KMS-11 (cell line): ENCODE results near the gene UNC5B.
A peak's percentile ranks its signal among the peaks of the same experiment; 100 is the strongest.
"Not testable (repeated sequence)": the region's sequence is repeated elsewhere in the genome, so short reads cannot be mapped to it uniquely, and the experiment has no call there.

Source experiments
- H2AFZ ChIP-seq: fragments of 200-600 bp; sonication (generic); 2 replicates; pipeline ENCODE4 v1.6.1; 2016; ENCODE audit warnings: antibody characterized with exemption, mixed run types, low read depth
- H3K27ac ChIP-seq: fragments of 200-600 bp; sonication (generic); 2 replicates; pipeline ENCODE4 v1.6.1; 2016; ENCODE audit warnings: mild to moderate bottlenecking, mixed run types
- H3K27me3 ChIP-seq: fragments of 200-600 bp; sonication (generic); 2 replicates; pipeline ENCODE4 v1.6.1; 2017; ENCODE audit warnings: mild to moderate bottlenecking, low read depth, mixed run types, moderate library complexity; ENCODE audit not compliant: insufficient read depth
- H3K36me3 ChIP-seq: fragments of 200-600 bp; sonication (generic); 2 replicates; pipeline ENCODE4 v1.6.1; 2017; ENCODE audit warnings: mild to moderate bottlenecking, mixed run types; ENCODE audit not compliant: insufficient read depth
- H3K4me1 ChIP-seq: fragments of 200-600 bp; sonication (generic); 2 replicates; pipeline ENCODE4 v1.6.1; 2016; ENCODE audit warnings: mild to moderate bottlenecking, low read depth, mixed run types; ENCODE audit not compliant: poor library complexity, severe bottlenecking
- H3K4me2 ChIP-seq: fragments of 200-600 bp; sonication (generic); 2 replicates; pipeline ENCODE4 v1.7.0; 2016; ENCODE audit warnings: mild to moderate bottlenecking, mixed run types
- H3K4me3 ChIP-seq: fragments of 200-600 bp; sonication (generic); IDR thresholded peaks from 2 replicates; pipeline ENCODE4 v1.6.1; 2017; ENCODE audit warnings: low read depth, low read length, mixed read lengths; ENCODE audit not compliant: insufficient read depth
- H3K79me2 ChIP-seq: fragments of 200-600 bp; sonication (generic); 2 replicates; pipeline ENCODE4 v1.6.1; 2016; ENCODE audit warnings: low read depth, mixed run types; ENCODE audit not compliant: insufficient read depth
- H3K9ac ChIP-seq: fragments of 200-600 bp; sonication (generic); 2 replicates; pipeline ENCODE4 v1.6.1; 2016; ENCODE audit warnings: mild to moderate bottlenecking, mixed run types
- H4K20me1 ChIP-seq: fragments of 200-600 bp; sonication (generic); 2 replicates; pipeline ENCODE4 v1.6.1; 2016; ENCODE audit warnings: mild to moderate bottlenecking, mixed run types; ENCODE audit not compliant: insufficient read depth
- TF ChIP-seq, protein P1 (sequence below): fragments of 200-600 bp; sonication (generic); conservative IDR thresholded peaks from 2 replicates; pipeline ENCODE4 v1.6.1; 2017; ENCODE audit warnings: low read depth, mild to moderate bottlenecking, antibody characterized with exemption, low read length, moderate library complexity, mixed read lengths

UNC5B gene

GRCh38 chr10:71270301-71271220 lies 58.2 kb downstream of the UNC5B start:
- TF ChIP-seq, protein P1, sequence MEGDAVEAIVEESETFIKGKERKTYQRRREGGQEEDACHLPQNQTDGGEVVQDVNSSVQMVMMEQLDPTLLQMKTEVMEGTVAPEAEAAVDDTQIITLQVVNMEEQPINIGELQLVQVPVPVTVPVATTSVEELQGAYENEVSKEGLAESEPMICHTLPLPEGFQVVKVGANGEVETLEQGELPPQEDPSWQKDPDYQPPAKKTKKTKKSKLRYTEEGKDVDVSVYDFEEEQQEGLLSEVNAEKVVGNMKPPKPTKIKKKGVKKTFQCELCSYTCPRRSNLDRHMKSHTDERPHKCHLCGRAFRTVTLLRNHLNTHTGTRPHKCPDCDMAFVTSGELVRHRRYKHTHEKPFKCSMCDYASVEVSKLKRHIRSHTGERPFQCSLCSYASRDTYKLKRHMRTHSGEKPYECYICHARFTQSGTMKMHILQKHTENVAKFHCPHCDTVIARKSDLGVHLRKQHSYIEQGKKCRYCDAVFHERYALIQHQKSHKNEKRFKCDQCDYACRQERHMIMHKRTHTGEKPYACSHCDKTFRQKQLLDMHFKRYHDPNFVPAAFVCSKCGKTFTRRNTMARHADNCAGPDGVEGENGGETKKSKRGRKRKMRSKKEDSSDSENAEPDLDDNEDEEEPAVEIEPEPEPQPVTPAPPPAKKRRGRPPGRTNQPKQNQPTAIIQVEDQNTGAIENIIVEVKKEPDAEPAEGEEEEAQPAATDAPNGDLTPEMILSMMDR: peak; percentile 64
- Histone ChIP-seq H3K27ac (no peak overlapping the region), H3K79me2 (no peaks in the 10 kb centered on the region), H3K36me3 (no peaks in the 10 kb centered on the region), H3K4me1 (no peaks in the 10 kb centered on the region), H3K27me3 (peaks cover 6% of the 10 kb centered on the region; the same call in 1 of the 2 replicates), H2AFZ (no peak overlapping the region), H3K4me3 (no peak overlapping the region), H3K4me2 (no peak overlapping the region), H4K20me1 (no peaks in the 10 kb centered on the region), H3K9ac (no peak overlapping the region)

GRCh38 chr10:71271662-71272055 lies 59.3 kb downstream of the UNC5B start:
- H3K4me2 ChIP-seq: no peak overlapping the region
- no peak overlapping the region for H3K9ac ChIP-seq
- H4K20me1 ChIP-seq: no peaks in the 10 kb centered on the region
- no peaks in the 10 kb centered on the region for H3K79me2 ChIP-seq
- TF ChIP-seq, protein P1: no peak
- H3K27me3 ChIP-seq: peaks cover 6% of the 10 kb centered on the region; the same call in 1 of the 2 replicates
- H2AFZ ChIP-seq: no peak overlapping the region
- no peaks in the 10 kb centered on the region for H3K36me3 ChIP-seq
- H3K27ac ChIP-seq: no peak overlapping the region
- no peak overlapping the region for H3K4me3 ChIP-seq
- H3K4me1 ChIP-seq: no peaks in the 10 kb centered on the region

DNA sequence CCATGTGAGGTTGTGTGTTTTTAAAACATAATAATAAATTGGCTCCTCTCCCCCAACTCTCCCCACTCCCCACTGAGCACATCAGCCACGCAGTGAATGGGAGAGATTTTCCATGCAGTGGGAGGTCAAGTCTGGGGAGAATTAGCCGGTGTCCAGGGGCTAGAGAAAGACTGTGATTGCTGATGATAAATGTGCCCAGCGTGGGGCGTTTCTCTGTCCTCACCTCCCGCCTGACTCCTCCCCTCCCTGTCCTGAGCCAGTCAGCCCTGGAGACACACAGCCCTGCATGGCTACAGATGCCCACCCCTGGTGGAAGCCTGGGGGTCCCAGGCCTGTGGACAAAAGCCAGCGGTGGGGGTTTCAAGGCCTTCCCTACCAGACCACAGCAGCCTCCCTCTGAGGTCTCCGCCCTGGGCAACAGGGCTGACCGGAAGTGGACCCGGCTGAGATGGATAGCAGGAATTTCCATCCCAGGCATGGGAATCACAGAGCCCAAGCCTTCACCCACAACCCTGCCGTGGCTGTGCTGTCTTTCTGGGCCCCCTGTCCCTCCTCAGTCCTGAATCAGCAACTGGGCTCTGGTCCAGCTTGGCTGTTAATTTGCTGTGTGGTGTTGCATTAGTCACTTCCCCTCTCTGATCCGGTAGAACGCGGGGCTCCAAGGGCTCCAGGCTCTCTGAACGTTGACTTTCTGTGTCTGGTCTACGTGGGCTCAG lies 59.8 kb downstream of the UNC5B start:
- Histone ChIP-seq H4K20me1 (no peaks in the 10 kb centered on the region), H3K79me2 (no peaks in the 10 kb centered on the region), H3K36me3 (no peaks in the 10 kb centered on the region), H3K9ac (no peak overlapping the region), H3K4me2 (no peak overlapping the region), H3K4me1 (no peaks in the 10 kb centered on the region), H3K27me3 (peaks cover 6% of the 10 kb centered on the region; the same call in 1 of the 2 replicates), H3K27ac (no peak overlapping the region), H3K4me3 (no peak overlapping the region), H2AFZ (no peak overlapping the region)
- TF ChIP-seq, protein P1: no peak

- not testable (repeated sequence) for H3K9ac ChIP-seq, H4K20me1 ChIP-seq, H3K4me1 ChIP-seq
Measured at GRCh38 chr10:71272974-71273373, 60.6 kb downstream of the UNC5B start.

GRCh38 chr10:71273506-71273905 lies 61.1 kb downstream of the UNC5B start:
- H3K79me2 ChIP-seq: no peaks in the 10 kb centered on the region
- H3K27me3 ChIP-seq: peaks cover 6% of the 10 kb centered on the region; the same call in 1 of the 2 replicates
- no peak overlapping the region for H3K4me2 ChIP-seq
- no peaks in the 10 kb centered on the region for H4K20me1 ChIP-seq
- H3K4me3 ChIP-seq: no peak overlapping the region
- H3K27ac ChIP-seq: no peak overlapping the region
- H2AFZ ChIP-seq: no peak overlapping the region
- no peak overlapping the region for H3K9ac ChIP-seq
- H3K4me1 ChIP-seq: no peaks in the 10 kb centered on the region
- TF ChIP-seq, protein P1: no peak
- no peaks in the 10 kb centered on the region for H3K36me3 ChIP-seq

More at GRCh38 chr10:71272974-71273373, 60.6 kb downstream of the UNC5B start:
- H3K27me3 ChIP-seq, H3K79me2 ChIP-seq, H3K27ac ChIP-seq, H3K36me3 ChIP-seq, H3K4me3 ChIP-seq, H3K4me2 ChIP-seq, H2AFZ ChIP-seq: not testable (repeated sequence)
